ENCODE results near the gene THSD7B.

- TF ChIP-seq POLR2AphosphoS5 (IDR thresholded peaks at IDR 0.05; ENCODE audit: low read depth) (no peak), CTCF (conservative IDR thresholded peaks at IDR 0.05; ENCODE audit: low read depth in 2 of 2) (no peak), JUNB (IDR thresholded peaks at IDR 0.05; ENCODE audit: unreplicated experiment) (no peak), EZH2 (IDR thresholded peaks at IDR 0.05; ENCODE audit: low read depth, unreplicated experiment) (no peak), CREB1 (CRISPR knock-in tag; IDR thresholded peaks at IDR 0.05; ENCODE audit: low read depth) (no peak), REST (IDR thresholded peaks at IDR 0.05; ENCODE audit: unreplicated experiment) (no peak), EZH2phosphoT487 (IDR thresholded peaks at IDR 0.05; ENCODE audit: unreplicated experiment) (no peak), ETS1 (IDR thresholded peaks at IDR 0.05) (no peak)
Observed at GRCh38 chr2:137405496-137405895, 640.2 kb downstream of the THSD7B start.
